Right ventricle myocardium inferior (tissue), 1 donor: ENCODE measurements around the gene SLC8A1. TPM values are rescaled to one million over a fixed set of nuclear protein-coding genes. Genes with fewer than 3 reads are reported as not detected.

Source experiments
- ATAC-seq: fragments of 200-7000 bp; cut with Tn5 transposase; one replicate; pipeline ENCODE4 v1.9.1; 2020; ENCODE audit warnings: mild to moderate bottlenecking, moderate library complexity
- DNase-seq: peaks from one replicate; pipeline ENCODE4 v3.0.0; 2021; ENCODE audit errors: missing footprints
- intact Hi-C: fragments of 100-400 bp; cut with DNase I; formaldehyde crosslinking; loops from one replicate; pipeline ENCODE4 v1.11.0; 2022
- total RNA-seq: library from RNA; stranded (reverse); fragmentation: NEBNext Ultra II Directional; extraction: Animal tissue kit (Norgen Biotek cat#: 25700); gene quantifications from one replicate; pipeline ENCODE4 v1.2.1, GENCODE V29; 2021
- donor health status: DM: no; HTN: yes; CAD: no; lungs with severe emphysema.

The SLC8A1 gene
- total RNA-seq, 1 donor from 2014 or later = 999 TPM

DNA sequence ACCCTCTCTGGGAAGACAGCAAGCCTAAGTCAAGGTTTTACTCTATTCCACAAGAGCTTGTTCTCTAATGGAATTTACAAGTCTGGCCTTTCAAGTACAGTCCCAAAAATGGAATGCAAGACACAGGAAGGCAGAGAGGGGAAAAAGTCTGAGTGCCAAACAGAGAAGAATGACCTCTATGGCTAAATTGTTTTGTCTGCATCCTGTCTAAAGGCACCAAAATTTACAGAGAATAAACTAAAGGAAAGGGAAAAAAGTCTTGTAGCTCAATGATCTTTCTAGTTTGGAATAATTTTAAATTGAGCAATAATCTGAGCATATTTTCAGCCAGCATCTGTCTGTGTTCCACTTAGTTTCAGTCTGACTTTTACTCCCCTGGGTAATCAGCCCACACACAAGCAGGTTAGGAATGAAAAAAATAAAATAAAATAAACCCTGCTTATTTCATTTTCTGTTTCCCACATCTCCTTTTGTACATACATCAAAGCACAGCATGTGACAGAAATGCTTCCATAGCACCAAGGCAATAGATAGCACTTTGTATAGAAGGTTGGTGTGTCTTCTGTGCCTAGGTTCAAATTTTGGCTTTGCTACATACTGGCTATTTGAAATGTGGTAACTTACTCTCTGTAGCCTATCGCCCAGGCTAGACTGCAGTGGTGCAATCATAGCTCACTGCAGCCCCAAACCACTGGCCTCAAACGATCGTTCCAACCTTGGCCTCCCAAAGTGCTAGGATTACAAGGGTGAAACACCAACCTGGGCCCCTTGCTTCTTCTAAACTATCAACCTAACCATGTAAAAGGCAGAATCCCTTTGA, 105.1 kb downstream of the SLC8A1 start:
- ATAC-seq (peak; percentile 85), DNase-seq (peak; percentile 57)
- intact Hi-C loops = no loop called here

DNA sequence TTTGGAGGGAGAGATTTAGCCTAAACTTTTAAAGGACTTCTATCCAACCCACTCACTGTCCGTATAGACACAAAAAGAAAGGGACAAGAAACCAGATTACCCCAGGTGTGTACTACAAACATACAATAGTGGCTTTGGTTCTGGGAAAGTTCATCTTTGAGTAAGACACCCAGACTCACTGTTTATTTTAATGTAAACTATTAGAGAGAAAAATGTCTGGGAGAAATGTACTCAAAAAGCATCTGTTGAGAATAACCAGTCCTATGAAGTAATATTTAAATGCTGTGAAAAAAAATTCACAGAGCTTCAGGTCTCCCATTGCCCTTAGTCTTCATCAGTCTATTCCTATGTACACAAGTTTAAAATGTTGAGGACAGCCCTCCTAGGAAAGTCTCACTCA, 107.5 kb downstream of the SLC8A1 start:
- DNase-seq (no peak), ATAC-seq (no peak)
- intact Hi-C loops = no loop called here

DNA sequence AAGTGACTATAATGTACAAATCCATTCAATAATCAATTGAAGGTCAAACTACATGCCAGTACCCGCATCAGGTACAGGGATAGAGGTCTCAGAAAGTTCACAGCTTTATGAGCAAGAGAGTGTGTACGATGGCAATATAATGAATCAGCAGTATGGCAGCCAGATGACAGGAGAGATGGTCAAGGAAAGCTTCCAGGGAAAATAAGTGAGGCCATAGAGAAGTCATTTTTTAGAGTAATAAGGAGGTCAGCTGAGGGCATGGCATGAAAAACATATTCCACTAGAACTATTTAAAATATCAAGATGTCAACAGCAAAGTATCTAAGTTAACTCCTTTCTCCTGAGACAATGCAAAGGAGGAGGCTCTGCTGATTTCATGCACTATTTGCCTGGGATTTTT, 108.0 kb downstream of the SLC8A1 start:
- ATAC-seq (no peak), DNase-seq (no peak)
- intact Hi-C loops = no loop called here

DNA sequence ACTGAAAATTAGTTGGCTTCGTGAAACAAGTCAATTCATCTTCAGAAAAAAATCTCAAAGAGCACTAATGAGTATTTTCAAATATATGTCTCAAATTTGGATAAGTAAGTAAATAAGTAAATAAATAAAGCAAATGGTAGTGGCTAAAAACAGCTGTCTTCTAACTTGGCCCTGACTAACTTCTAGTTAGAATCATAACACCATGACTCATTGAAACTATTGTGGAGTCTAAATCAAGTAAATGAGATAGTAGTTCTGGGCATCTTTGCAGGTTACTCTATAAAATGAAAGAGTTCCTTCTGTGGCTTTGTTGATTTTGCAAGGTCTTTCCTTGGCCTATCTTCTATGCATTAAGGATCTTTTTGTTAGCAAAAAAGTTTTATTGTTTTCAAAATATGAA, 110.7 kb downstream of the SLC8A1 start:
- intact Hi-C loops = no loop called here
- ATAC-seq = no peak

DNA sequence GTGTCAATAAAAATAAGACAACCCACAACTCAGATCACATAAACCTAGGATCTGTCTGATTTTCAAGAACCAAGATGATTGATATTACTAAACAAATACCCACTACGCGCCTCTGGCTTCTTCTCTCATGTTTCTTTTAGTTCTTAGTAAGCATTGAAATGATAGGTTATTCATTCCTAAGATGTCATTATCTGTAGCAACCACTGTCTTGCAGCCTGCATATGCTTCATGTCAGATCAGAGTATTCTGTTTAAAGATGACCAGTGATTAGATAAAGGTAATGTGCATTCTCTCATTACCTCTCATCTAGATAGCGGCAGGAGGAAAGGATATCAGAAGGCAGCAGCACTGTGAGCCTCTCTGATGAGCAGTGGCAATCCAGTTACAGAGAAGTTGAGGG, 112.9 kb downstream of the SLC8A1 start:
- ATAC-seq (no peak), DNase-seq (no peak)
- intact Hi-C loops = no loop called here

More for the DNA sequence above, 110.7 kb downstream of the SLC8A1 start:
- DNase-seq = no peak

DNA sequence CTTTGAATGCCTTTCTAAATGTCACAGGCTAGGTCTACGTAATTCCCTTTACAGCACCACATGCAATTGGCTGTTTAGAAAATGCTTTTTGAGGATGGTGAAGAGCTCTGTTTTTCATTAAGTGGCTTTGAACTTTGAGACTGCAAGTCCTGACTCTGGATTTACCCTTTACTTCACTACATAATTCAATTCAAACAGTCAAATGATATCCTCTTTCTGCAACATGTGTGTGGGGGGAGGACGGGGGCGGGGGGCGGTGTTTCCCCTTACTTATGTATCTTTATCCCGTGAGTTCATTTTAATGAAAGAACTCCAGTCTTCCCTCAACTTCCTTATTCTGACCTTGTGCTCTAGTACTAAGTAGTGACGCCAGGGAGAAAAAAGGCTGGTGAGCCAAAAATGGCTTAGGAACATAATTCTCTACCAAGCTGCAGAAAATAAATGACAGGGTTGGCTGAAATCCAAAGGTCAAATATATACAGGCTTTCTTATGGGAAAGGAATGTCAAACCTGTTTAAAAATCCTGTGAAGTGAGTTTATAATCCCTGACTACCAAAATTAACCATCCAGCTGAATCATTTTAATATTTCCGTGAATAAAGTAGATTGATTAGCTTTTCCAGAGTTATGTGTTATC, 119.6 kb downstream of the SLC8A1 start:
- no peak for DNase-seq
- intact Hi-C loops = no loop called here
- no peak for ATAC-seq

DNA sequence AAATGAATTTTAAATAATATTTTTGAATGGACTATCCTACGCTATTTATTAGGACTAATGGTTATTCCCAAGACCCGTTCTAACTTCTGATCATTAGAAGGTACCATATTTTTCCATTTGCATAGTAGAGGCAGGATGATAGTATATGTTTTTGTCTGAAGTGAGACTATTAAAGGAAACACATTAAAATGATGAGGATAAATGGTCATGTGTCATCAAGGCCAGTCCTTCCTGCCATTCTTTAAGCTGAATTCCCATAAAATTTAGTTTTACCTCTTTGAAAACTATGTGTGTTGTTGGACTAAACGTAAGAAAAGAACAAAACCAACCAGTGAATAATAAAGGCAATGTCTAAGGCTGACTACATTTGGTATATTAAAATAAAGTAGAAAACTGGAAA, 121.8 kb downstream of the SLC8A1 start:
- DNase-seq = no peak
- intact Hi-C loops = no loop called here
- no peak for ATAC-seq

DNA sequence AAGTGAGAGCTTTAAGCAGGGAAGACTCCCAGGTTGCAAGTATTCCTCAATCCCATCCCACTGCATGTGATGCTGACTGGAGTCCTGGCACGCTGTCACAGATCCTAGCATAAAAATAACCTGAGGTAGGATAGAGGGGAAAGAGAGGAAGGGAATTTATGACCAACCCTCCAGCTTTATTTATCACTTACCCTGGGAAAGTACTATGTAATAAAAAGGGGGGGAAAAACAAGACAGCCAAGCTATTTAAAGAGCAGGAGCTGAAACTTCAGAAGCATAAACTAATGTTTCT, 122.2 kb downstream of the SLC8A1 start:
- intact Hi-C loops = no loop called here
- ATAC-seq (peak; percentile 65), DNase-seq (no peak)

DNA sequence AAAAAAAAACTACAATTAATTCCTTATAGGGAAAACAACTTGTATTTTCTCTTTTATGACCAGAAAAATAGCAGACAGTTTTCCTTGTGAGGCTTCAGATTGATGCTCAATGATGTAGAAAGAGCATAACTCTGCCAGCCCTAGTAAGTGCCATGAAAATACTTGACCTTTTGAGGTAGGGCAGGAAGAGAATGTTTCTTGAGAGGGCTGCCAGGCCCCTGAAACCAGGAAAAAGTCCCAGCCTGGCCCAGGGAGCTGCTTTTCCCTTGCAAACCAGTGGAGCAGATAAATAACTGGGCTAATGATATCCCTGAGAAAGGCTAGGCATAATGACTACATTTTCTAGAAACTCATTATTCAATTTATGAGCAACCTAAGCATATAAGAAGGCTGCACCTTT, 126.8 kb downstream of the SLC8A1 start:
- DNase-seq = no peak
- ATAC-seq = no peak
- intact Hi-C loops = no loop called here

DNA sequence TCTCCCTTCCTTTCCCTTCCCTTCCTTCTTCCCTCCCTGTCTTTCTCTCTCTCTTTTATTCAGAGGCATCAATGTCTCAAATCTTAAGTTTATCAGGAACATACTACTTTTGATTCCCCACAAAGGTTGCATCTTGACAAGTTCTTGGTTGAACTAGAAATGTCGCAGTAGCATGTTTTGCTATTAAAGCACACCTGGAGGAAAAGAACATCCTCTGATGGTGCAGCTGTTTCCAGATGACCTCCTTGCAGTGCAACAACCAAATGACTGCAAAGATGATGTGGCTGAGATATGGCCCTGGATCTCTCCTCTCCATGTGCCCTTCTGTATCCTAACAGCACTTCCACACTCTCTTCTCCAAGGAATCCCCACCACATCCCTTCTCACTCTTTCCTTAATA, 127.2 kb downstream of the SLC8A1 start:
- DNase-seq (no peak), ATAC-seq (no peak)
- intact Hi-C loops = no loop called here

DNA sequence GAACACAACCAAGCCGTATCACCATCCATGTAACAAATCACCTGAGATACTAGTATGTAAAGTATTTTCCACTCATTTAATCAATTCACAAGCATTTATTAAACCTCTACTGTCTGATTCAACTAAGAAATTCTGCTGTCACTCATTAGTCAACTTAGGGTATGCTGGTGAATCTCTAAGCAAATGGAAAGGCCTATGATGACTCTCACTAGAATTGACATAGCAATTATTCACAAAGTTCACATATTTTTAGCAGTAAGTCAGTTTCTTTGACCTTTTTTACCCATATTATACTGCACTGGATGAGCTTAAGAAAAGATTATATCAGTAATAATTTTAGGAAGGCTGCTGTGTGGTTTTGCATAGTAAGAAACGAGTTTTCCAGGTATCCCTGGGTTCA, 130.1 kb downstream of the SLC8A1 start:
- ATAC-seq = no peak
- intact Hi-C loops = no loop called here
- DNase-seq = no peak

DNA sequence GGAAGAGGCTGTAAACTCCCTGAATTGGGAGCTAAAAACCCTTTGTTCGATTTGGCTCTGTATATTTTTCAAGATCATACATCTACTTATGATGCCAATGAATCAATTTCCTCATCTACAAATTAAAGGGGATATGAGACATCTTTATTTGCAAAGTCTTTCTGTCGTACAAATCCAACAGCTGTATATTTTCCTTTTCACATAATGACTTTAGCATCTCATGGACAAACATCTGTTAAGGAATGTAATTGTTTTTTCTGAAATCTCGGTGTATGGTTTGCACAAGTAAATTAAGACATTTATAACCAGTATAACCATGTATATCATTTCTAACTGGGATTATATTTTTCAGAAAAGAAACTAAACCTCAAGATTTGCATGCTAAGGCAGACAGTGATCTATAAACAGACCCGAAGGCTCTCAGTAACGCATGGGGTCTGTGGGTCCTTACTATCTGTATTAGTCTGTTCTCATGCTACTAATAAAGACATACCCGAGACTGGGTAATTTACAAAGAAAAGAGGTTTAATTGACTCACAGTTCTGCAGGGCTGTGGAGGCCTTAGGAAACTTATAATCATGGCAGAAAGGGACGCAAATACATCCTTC, 130.8 kb downstream of the SLC8A1 start:
- intact Hi-C loops = no loop called here
- ATAC-seq (no peak), DNase-seq (no peak)

DNA sequence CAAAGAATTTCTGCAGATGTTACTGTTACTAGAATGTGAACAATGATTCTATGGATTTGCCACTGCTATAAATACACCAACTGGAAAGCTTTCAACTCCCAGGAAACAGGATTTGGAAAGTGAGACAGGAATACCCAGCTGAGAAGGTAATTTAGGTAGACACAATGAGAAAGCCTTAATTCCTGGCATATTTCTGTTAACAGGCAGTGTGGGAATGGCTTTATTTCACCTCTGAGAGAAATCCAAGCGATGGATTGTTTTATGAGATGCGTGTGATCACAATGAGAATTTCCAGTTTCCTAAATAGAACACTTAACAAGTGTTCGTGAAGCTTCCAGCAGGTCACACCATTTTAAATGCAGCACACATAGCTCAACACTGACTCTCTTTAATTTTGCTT, 133.0 kb downstream of the SLC8A1 start:
- peak; percentile 47 for ATAC-seq
- intact Hi-C loops = no loop called here
- DNase-seq = no peak

DNA sequence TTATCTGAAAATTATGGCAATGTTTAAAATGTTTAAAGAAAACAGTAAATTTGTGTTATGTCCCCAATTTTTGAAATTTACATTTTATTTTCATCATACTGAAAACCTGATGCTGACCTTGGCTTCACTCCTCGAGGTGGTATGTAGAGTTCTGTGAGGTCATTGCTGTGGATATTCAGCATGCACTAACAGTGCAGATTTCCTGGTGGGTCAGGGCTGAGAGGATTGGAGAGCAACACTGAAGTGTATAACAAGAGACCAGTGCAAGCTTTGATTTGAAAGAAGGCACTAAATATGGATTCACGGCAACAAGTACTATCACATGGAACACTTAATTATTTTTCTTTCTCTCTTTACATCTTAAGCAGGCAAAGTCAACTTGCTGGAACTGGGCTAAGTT, 134.1 kb downstream of the SLC8A1 start:
- intact Hi-C loops = no loop called here
- no peak for DNase-seq
- no peak for ATAC-seq

DNA sequence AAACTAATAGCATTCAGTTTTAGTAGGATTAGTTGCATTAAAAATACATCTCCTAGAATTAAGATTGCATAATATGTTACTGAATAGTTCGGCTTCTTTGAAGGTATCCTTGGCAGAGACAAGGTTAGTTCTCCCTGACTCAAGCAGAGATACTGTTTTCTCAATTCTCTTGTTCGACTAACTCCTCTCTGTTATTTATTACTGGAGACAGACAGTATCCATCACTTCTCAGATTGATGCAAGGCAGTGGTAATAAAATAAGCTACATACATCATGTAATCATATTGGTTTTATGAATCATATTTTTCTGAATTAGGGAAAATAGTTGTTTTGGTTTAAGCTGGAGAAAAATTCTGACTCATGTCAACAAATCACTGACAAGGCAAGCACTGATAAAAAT, 134.8 kb downstream of the SLC8A1 start:
- DNase-seq = no peak
- ATAC-seq = no peak
- intact Hi-C loops = no loop called here

DNA sequence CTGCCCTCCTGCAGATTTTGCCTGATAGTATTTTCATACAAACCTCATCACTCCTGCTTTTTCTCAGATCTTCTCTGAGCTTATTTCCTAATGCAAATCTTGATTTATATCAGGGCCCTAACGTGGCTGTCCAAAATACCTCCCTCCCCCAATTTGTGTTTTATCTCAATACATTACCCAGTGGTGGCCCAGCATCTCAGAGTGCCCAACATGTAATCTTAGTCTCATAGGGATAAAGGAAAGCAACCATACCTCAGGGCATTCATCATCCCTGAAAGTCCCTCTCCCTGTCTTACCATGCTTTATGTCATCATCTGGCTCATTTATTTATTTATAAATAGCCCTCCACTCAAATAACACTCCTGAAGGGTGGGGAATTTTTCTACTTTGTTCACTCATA, 135.3 kb downstream of the SLC8A1 start:
- ATAC-seq (no peak), DNase-seq (no peak)
- intact Hi-C loops = no loop called here

DNA sequence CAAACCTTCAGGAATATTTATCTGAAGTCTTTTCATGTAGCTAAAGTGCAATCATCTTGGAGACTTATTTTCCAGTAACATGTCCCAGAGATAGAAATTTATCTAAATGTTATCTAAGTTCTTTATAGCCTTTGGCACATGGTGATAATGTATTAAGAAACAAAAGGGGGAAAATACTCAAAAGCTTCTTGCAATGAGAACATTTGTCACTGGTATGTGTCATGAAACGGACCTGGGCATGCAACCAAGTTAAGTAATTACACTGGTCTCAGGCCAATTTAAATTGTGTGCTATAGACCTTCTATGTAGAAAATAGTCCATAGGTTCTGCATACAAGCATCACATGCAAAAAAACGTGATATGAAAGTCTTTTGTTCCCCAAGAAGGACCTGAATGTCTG, 136.2 kb downstream of the SLC8A1 start:
- DNase-seq (no peak), ATAC-seq (no peak)
- intact Hi-C loops = no loop called here

DNA sequence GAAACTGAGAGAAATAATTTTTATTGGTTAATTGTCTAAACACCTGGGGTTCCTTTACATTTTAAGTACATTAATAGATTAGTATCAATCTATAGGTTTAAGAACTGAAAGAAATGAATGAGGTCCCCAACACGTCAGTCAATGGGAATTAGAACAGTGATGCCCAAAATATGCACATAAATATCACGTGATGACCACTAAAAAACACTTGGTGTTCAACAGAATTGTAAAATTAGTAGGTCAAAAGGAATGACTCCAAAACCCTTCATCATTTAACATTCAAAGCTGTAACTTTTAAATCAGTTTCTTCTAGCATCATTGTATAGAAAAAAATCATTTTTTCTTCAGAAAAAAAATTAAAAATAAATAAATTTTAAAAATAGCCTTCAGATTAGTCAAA, 140.9 kb downstream of the SLC8A1 start:
- no peak for DNase-seq
- intact Hi-C loops = no loop called here
- no peak for ATAC-seq

DNA sequence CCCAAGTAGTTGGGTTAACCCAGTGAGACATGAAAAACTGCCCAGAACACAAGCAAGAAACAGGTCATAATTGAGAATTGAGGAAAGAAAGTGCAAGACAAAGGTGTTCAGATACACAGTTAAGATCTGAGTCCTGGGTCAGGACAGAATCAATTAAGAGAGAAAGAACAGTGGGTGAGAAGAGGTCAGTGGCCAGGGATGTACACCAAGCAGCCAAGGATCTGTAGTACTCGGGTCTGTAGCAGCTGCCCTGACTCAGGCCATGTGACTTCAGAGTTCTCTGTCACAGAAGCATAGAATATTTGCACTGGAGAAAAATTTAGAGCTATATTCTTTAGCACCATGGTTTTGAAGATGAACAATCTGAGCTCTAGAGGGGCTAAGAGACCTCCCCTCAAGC, 141.6 kb downstream of the SLC8A1 start:
- DNase-seq = no peak
- peak; percentile 38 for ATAC-seq
- intact Hi-C loops = no loop called here

DNA sequence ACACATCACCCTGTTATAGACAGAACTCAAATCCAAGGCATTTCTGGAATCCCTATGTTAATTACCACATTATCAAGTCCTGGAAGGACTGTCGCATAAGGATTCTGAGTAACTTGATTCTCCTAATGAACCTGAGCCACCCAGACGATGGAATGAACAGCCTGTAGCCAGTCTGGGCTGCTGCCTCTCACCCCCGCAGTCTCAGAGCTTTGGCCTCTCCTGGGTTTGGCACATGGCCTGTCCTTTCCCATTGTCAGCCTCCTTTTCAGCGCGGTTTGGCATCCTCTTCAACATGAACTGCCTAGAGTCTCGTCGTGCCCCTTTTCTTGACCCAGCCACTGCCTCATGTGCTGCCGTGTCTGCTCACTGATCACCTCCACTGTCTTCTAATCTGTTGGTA, 147.6 kb downstream of the SLC8A1 start:
- ATAC-seq (peak; percentile 65), DNase-seq (peak; percentile 64)
- intact Hi-C loops = no loop called here

DNA sequence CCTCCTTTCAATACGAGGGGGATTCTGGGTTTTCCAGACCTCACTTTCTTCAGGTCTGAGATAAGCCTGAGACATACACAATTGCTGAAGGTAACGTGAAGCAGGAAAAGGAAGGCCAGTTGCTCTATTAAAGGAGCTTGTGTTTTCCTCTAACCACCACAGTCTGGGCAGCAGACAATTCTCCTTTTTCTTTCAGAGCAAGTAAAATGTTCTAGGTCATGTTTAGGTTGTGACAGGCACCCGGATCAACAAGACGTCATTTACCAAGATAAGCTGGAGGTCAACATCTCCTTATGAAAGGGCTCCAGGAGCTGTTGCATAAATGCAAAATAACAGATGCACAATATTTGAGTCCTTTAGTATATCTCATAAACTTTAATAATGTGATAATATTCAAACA, 148.1 kb downstream of the SLC8A1 start:
- no peak for DNase-seq
- intact Hi-C loops = no loop called here
- ATAC-seq = no peak
